HepG2 (cell line): Measurements from ENCODE around the gene ZNF454.

Source experiments
- CHD4 ChIP-seq: fragments of 200-600 bp; sonication (generic); IDR thresholded peaks from 2 replicates; pipeline ENCODE4 v1.7.0; 2017; ENCODE audit warnings: mild to moderate bottlenecking, low read length, borderline replicate concordance
- CTCF ChIP-seq: sonication (generic); formaldehyde crosslinking; IDR thresholded peaks from 2 replicates; pipeline ENCODE4 v1.5.0; 2020; ENCODE audit warnings: mild to moderate bottlenecking, missing genetic modification reagents, moderate library complexity
- IRX3 ChIP-seq: sonication (generic); formaldehyde crosslinking; IDR thresholded peaks from 2 replicates; pipeline ENCODE4 v1.8.1; 2023; ENCODE audit warnings: mild to moderate bottlenecking, low read depth, missing genetic modification reagents, borderline replicate concordance
- POLR2AphosphoS5 ChIP-seq: IDR thresholded peaks from 2 replicates; pipeline ENCODE4 v1.6.1; 2012; ENCODE audit warnings: low read depth, low read length
- RXRA ChIP-seq: sonication (generic); formaldehyde crosslinking; IDR thresholded peaks from 2 replicates; pipeline ENCODE4 v1.5.1; 2020; ENCODE audit warnings: missing genetic modification reagents
- TAF1 ChIP-seq: sonication (generic); formaldehyde crosslinking; IDR thresholded peaks from 2 replicates; pipeline ENCODE4 v1.4.0; 2020; ENCODE audit warnings: missing genetic modification reagents
- ZBTB4 ChIP-seq: sonication (generic); formaldehyde crosslinking; IDR thresholded peaks from 2 replicates; pipeline ENCODE4 v1.4.0; 2020; ENCODE audit warnings: missing genetic modification reagents, mild to moderate bottlenecking, borderline replicate concordance
- ZBTB49 ChIP-seq: sonication (generic); formaldehyde crosslinking; IDR thresholded peaks from 2 replicates; pipeline ENCODE4 v1.4.0; 2020; ENCODE audit warnings: missing genetic modification reagents, borderline replicate concordance
- ZNF431 ChIP-seq: sonication (generic); formaldehyde crosslinking; IDR thresholded peaks from 2 replicates; pipeline ENCODE4 v1.9.0; 2022; ENCODE audit warnings: missing genetic modification reagents, low read depth, mild to moderate bottlenecking, borderline replicate concordance
- ZNF484 ChIP-seq: sonication (generic); formaldehyde crosslinking; IDR thresholded peaks from 2 replicates; pipeline ENCODE4 v1.5.1; 2020; ENCODE audit warnings: mild to moderate bottlenecking, low read depth, missing genetic modification reagents, borderline replicate concordance

GRCh38 chr5:178998441-178998840 is 57.4 kb downstream of the ZNF454 start:
- no peak for TF ChIP-seq ZBTB4 (CRISPR knock-in tag)
- no peak for TF ChIP-seq ZBTB49 (CRISPR knock-in tag)
- TF ChIP-seq ZNF431 (CRISPR knock-in tag) = no peak
- no peak for TF ChIP-seq POLR2AphosphoS5
- no peak for TF ChIP-seq ZNF484 (CRISPR knock-in tag)
- no peak for TF ChIP-seq IRX3
- no peak for TF ChIP-seq RXRA (CRISPR knock-in tag)
- no peak for TF ChIP-seq CTCF (CRISPR knock-in tag)
- no peak for TF ChIP-seq CHD4
- TF ChIP-seq TAF1 = no peak
